Kidney (tissue), 14 donors: Measurements from ENCODE around the gene NEDD9. TPM values are rescaled to one million over a fixed set of nuclear protein-coding genes. Genes with fewer than 3 reads are reported as not detected.

ENCODE experiments used
- DNase-seq, 5 donors: peaks; one replicate each; pipeline ENCODE4 v3.0.0-alpha.2; 2013 to 2020
- FAIRE-seq: peaks from 2 replicates; lab custom pipeline; 2012; peaks lifted over from hg19 to GRCh38; lab: Jason Lieb, UNC
- H3K27ac ChIP-seq, 2 donors: one replicate each; pipeline ENCODE4 v1.7.0; 2013; ENCODE audit warnings: low read depth in 2 of 2, low read length in 2 of 2, inconsistent platforms in 1 of 2
- H3K27me3 ChIP-seq: one replicate; pipeline ENCODE4 v1.7.1; 2013; ENCODE audit warnings: low read length, inconsistent platforms; ENCODE audit not compliant: control insufficient read depth, insufficient read depth
- H3K36me3 ChIP-seq, 3 donors: one replicate each; pipeline versions ENCODE4 v1.7.0 to v1.7.1; 2013; ENCODE audit warnings: low read length in 3 of 3, control low read depth in 1 of 3, inconsistent platforms in 1 of 3; ENCODE audit not compliant: insufficient read depth in 3 of 3, control insufficient read depth in 2 of 3
- H3K4me1 ChIP-seq, 3 donors: one replicate each; pipeline versions ENCODE4 v1.7.0 to v1.7.1; 2013; ENCODE audit warnings: low read length in 3 of 3, inconsistent platforms in 1 of 3, low read depth in 1 of 3; ENCODE audit not compliant: control insufficient read depth in 2 of 3, insufficient read depth in 2 of 3
- H3K4me3 ChIP-seq, 3 donors: one replicate each; pipeline versions ENCODE4 v1.7.0 to v1.8.1; 2013; ENCODE audit warnings: low read length in 3 of 3, control low read depth in 1 of 3, inconsistent platforms in 1 of 3
- H3K9ac ChIP-seq, 3 donors: one replicate each; pipeline versions ENCODE4 v1.7.0 to v1.7.1; 2013; ENCODE audit warnings: low read length in 3 of 3, control low read depth in 1 of 3, inconsistent platforms in 1 of 3
- H3K9me3 ChIP-seq, 3 donors: one replicate each; pipeline versions ENCODE4 v1.7.0 to v1.7.1; 2013; ENCODE audit warnings: low read length in 3 of 3, control low read depth in 1 of 3, inconsistent platforms in 1 of 3; ENCODE audit not compliant: control insufficient read depth in 2 of 3, insufficient read depth in 1 of 3
- intact Hi-C: fragments of 100-400 bp; cut with DNase I; formaldehyde crosslinking; loops from one replicate; pipeline ENCODE4 v1.11.1; 2022
- polyA plus RNA-seq: library from polyadenylated mRNA; stranded (reverse); fragments of 350-450 nt; fragmentation: Illumina TruSeq; extraction: RNeasy Lipid Tissue Mini Kit (QIAGEN cat#74804); gene quantifications from one replicate; pipeline ENCODE4 v1.2.3, GENCODE V29; 2014; ENCODE audit warnings: low read depth, low replicate concordance; ENCODE audit not compliant: insufficient read depth
- total RNA-seq: library from RNA; stranded (reverse); fragmentation: NEBNext Ultra II Directional; extraction: Animal tissue kit (Norgen Biotek cat#: 25700); gene quantifications from one replicate; pipeline ENCODE4 v1.2.1, GENCODE V29; 2021
- TF ChIP-seq, protein P1 (sequence below): IDR thresholded peaks from 3 replicates; pipeline ENCODE4 v1.5.1; 2012; ENCODE audit warnings: mild to moderate bottlenecking, moderate library complexity, borderline replicate concordance; ENCODE audit not compliant: insufficient read depth; ENCODE audit errors: extremely low read depth
- donor health status: control.
- donor health status: control.
- donor health status: control.
- donor health status: control.
- donor health status: control.
- donor health status: DM: yes; HTN: yes; CAD: no.
- donor health status: Normal renal cell carcinoma (clear cell type).

NEDD9 gene
- total and polyA plus RNA-seq, 2 donors from 2014 or later, result 19.2 to 101 TPM

DNA sequence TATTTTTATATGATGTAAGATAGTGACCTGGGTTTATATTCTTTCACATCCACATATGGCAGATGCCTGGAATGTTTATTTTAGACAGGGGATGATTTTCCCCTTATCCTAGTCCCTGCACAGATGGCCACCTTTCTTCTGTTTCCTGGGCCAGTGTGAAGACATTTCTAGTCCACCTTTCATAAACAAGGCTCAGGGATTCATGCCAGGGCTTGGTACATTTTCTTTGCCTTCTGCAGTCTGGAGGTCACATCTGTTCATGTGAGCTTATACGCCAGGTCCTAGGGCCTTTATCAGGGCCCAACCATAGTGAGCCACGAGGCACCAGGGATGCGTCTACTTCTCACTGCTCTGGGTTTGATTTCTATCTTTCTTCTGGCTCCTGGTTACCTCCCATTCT lies 82.9 kb downstream of the NEDD9 start:
- H3K27ac ChIP-seq, result no peak overlapping the region
- H3K36me3 ChIP-seq, result no peaks in the 10 kb centered on the region
- TF ChIP-seq, protein P1, sequence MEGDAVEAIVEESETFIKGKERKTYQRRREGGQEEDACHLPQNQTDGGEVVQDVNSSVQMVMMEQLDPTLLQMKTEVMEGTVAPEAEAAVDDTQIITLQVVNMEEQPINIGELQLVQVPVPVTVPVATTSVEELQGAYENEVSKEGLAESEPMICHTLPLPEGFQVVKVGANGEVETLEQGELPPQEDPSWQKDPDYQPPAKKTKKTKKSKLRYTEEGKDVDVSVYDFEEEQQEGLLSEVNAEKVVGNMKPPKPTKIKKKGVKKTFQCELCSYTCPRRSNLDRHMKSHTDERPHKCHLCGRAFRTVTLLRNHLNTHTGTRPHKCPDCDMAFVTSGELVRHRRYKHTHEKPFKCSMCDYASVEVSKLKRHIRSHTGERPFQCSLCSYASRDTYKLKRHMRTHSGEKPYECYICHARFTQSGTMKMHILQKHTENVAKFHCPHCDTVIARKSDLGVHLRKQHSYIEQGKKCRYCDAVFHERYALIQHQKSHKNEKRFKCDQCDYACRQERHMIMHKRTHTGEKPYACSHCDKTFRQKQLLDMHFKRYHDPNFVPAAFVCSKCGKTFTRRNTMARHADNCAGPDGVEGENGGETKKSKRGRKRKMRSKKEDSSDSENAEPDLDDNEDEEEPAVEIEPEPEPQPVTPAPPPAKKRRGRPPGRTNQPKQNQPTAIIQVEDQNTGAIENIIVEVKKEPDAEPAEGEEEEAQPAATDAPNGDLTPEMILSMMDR, result no peak
- H3K9me3 ChIP-seq, result no peaks in the 10 kb centered on the region
- FAIRE-seq (no peak), DNase-seq (no peak)
- intact Hi-C loops, result loop anchor here (5.0 kb wide), 1 partner anchor 343 kb away; no protein-coding TSS in a partner anchor
- H3K9ac ChIP-seq, result no peak overlapping the region
- no peak overlapping the region for H3K4me3 ChIP-seq
- no peaks in the 10 kb centered on the region for H3K4me1 ChIP-seq
- H3K27me3 ChIP-seq, result no peaks in the 10 kb centered on the region

DNA sequence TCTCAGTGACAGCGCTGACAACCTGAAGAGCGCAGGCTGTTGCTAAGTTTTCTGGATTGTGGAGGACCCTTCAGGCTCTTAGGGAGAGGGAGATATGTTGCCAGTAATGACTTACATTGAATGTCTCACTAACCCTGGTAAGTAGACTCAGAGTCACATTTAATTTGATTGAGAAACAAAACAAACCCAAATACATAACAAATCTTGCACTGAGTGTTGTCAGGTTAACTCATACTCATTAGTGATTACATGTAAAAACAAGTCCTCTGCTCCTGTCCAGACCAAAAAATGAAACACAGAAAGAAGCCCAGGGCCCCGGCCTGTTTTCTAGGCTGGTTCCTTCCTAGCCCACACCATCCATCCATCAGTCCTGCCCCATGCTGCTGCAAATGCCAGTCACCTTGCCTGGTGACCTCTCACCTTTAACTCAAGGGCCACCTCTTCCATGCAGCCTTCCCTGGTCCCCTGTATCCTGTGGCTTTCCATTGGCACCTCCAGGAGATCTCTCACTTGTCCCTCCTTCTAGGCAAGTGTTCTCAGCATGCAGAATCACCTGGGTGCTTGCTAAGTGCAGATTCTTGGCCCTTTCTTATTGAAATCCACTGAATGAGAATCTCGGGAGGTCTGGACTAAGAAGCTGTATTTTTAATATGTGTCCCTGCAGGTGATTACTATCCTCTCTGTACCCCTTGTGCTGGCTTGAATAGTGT lies 86.2 kb downstream of the NEDD9 start:
- Histone ChIP-seq H3K4me1 (no peaks in the 10 kb centered on the region), H3K9ac (no peak overlapping the region), H3K36me3 (no peaks in the 10 kb centered on the region), H3K9me3 (no peaks in the 10 kb centered on the region), H3K4me3 (no peak overlapping the region), H3K27me3 (no peaks in the 10 kb centered on the region), H3K27ac (no peak overlapping the region)
- no peak for DNase-seq
- TF ChIP-seq, protein P1, result no peak
- intact Hi-C loops, result loop anchor here (5.0 kb wide), 1 partner anchor 346 kb away; no protein-coding TSS in a partner anchor
- FAIRE-seq, result no peak

DNA sequence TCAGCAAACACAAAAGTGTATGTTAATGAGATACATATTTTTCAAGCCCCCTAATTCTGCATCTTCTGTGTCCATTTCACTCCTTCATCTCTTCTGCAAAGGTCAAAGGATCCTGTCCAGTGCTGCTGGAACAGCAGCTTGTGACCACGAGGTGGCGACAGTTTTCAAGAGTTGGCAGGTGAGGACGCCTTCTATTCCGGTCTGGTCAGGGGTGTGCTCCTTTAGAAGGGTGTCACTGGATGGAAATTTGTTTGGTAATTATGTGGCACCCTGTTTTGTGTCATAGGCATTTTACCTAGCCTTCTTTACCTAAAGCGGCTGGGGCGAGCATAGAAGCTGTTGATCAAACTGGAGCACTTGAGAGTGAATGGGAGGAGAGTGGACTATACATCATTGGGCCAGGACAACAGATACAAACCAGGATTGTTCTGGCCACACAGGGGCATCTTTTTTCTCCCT lies 88.0 kb downstream of the NEDD9 start:
- H3K36me3 ChIP-seq, result no peaks in the 10 kb centered on the region
- DNase-seq (peak; percentile 75 to 87 (median 81)), FAIRE-seq (peak; percentile 66)
- no peaks in the 10 kb centered on the region for H3K27me3 ChIP-seq
- no peaks in the 10 kb centered on the region for H3K4me1 ChIP-seq
- intact Hi-C loops, result no loop called here
- H3K4me3 ChIP-seq, result no peak overlapping the region
- H3K9me3 ChIP-seq, result no peaks in the 10 kb centered on the region
- no peak overlapping the region for H3K27ac ChIP-seq
- H3K9ac ChIP-seq, result no peak overlapping the region
- TF ChIP-seq, protein P1, result peak; percentile 96
